Activated naive CD4-positive, alpha-beta T cell treated with anti-CD3 and anti-CD28 coated beads, Interleukin-2, amount 10 ng/mL, durations not matched to agents 7 days and 5 days (primary cell): Measurements from ENCODE around the gene AR.

Source experiments
- CTCF ChIA-PET: fragments of 350-600 bp; sonication (Branson Sonifier 250); formaldehyde crosslinking; loops from one replicate; lab custom pipeline; 2021; ENCODE audit warnings: antibody characterized with exemption; lab: Charles Lee
- DNase-seq: peaks from one replicate; pipeline ENCODE4 v3.0.0-alpha.2; 2020
- H3K27ac Mint-ChIP-seq: one replicate; pipeline ENCODE4 v1.8.0; 2021; ENCODE audit warnings: mild to moderate bottlenecking, moderate library complexity, mixed read lengths
- H3K27me3 Mint-ChIP-seq: one replicate; pipeline ENCODE4 v1.8.0; 2021; ENCODE audit warnings: mild to moderate bottlenecking, mixed read lengths
- H3K36me3 Mint-ChIP-seq: one replicate; pipeline ENCODE4 v1.8.0; 2021; ENCODE audit warnings: mixed read lengths
- H3K4me1 Mint-ChIP-seq: one replicate; pipeline ENCODE4 v1.8.0; 2021; ENCODE audit warnings: mixed read lengths
- H3K4me3 Mint-ChIP-seq: one replicate; pipeline ENCODE4 v1.8.0; 2021; ENCODE audit warnings: mild to moderate bottlenecking, moderate library complexity, mixed read lengths
- H3K9me3 Mint-ChIP-seq: one replicate; pipeline ENCODE4 v1.8.0; 2021; ENCODE audit warnings: mixed read lengths

AR gene

GRCh38 chrX:67596839-67597790, 53.3 kb downstream of the AR start:
- no peaks in the 10 kb centered on the region for H3K9me3 Mint-ChIP-seq
- no peaks in the 10 kb centered on the region for H3K27me3 Mint-ChIP-seq
- no peak overlapping the region for H3K4me3 Mint-ChIP-seq
- no peaks in the 10 kb centered on the region for H3K36me3 Mint-ChIP-seq
- no peaks in the 10 kb centered on the region for H3K4me1 Mint-ChIP-seq
- no peak overlapping the region for H3K27ac Mint-ChIP-seq
- DNase-seq = no peak
- CTCF ChIA-PET = no interaction called here

- Mint-ChIP-seq H3K4me3 (no peak overlapping the region), H3K27me3 (no peaks in the 10 kb centered on the region), H3K27ac (no peak overlapping the region), H3K9me3 (no peaks in the 10 kb centered on the region), H3K4me1 (no peaks in the 10 kb centered on the region), H3K36me3 (no peaks in the 10 kb centered on the region)
- no peak for DNase-seq
- CTCF ChIA-PET = no interaction called here
Measured at GRCh38 chrX:67599532-67599931, 55.7 kb downstream of the AR start.

- H3K27me3 Mint-ChIP-seq = no peaks in the 10 kb centered on the region
- no peak overlapping the region for H3K27ac Mint-ChIP-seq
- no peak overlapping the region for H3K4me3 Mint-ChIP-seq
- H3K9me3 Mint-ChIP-seq = no peaks in the 10 kb centered on the region
- H3K36me3 Mint-ChIP-seq = no peaks in the 10 kb centered on the region
- H3K4me1 Mint-ChIP-seq = no peaks in the 10 kb centered on the region
- CTCF ChIA-PET = no interaction called here
- no peak for DNase-seq
Measured at GRCh38 chrX:67601771-67602170, 58.0 kb downstream of the AR start.

- DNase-seq = no peak
- Mint-ChIP-seq H3K4me1 (no peaks in the 10 kb centered on the region), H3K27me3 (no peaks in the 10 kb centered on the region), H3K27ac (no peak overlapping the region), H3K4me3 (no peak overlapping the region), H3K9me3 (no peaks in the 10 kb centered on the region), H3K36me3 (no peaks in the 10 kb centered on the region)
- CTCF ChIA-PET = no interaction called here
Measured at GRCh38 chrX:67604979-67605703, 61.3 kb downstream of the AR start.

- Mint-ChIP-seq H3K9me3 (no peaks in the 10 kb centered on the region), H3K27me3 (no peaks in the 10 kb centered on the region), H3K27ac (no peak overlapping the region), H3K4me1 (no peaks in the 10 kb centered on the region), H3K36me3 (no peaks in the 10 kb centered on the region), H3K4me3 (no peak overlapping the region)
- CTCF ChIA-PET = no interaction called here
- DNase-seq = no peak
Measured at GRCh38 chrX:67607466-67607865, 63.6 kb downstream of the AR start.

GRCh38 chrX:67610282-67610681, 66.5 kb downstream of the AR start:
- H3K4me3 Mint-ChIP-seq = no peak overlapping the region
- CTCF ChIA-PET = no interaction called here
- no peak for DNase-seq
- H3K9me3 Mint-ChIP-seq = no peaks in the 10 kb centered on the region
- H3K27me3 Mint-ChIP-seq = no peaks in the 10 kb centered on the region
- H3K36me3 Mint-ChIP-seq = no peaks in the 10 kb centered on the region
- no peak overlapping the region for H3K27ac Mint-ChIP-seq
- H3K4me1 Mint-ChIP-seq = no peaks in the 10 kb centered on the region

GRCh38 chrX:67612231-67612630, 68.4 kb downstream of the AR start:
- Mint-ChIP-seq H3K9me3 (no peaks in the 10 kb centered on the region), H3K27me3 (no peaks in the 10 kb centered on the region), H3K4me1 (no peaks in the 10 kb centered on the region), H3K4me3 (no peak overlapping the region), H3K27ac (no peak overlapping the region), H3K36me3 (no peaks in the 10 kb centered on the region)
- no peak for DNase-seq
- CTCF ChIA-PET = no interaction called here

GRCh38 chrX:67613366-67613765, 69.5 kb downstream of the AR start:
- CTCF ChIA-PET = no interaction called here
- H3K9me3 Mint-ChIP-seq = peaks cover 4% of the 10 kb centered on the region

GRCh38 chrX:67613996-67614395, 70.2 kb downstream of the AR start:
- Mint-ChIP-seq H3K9me3 (peaks cover 4% of the 10 kb centered on the region), H3K4me3 (no peak overlapping the region), H3K27ac (no peak overlapping the region), H3K4me1 (no peaks in the 10 kb centered on the region), H3K36me3 (no peaks in the 10 kb centered on the region), H3K27me3 (no peaks in the 10 kb centered on the region)
- CTCF ChIA-PET = no interaction called here
- no peak for DNase-seq

More at GRCh38 chrX:67613366-67613765, 69.5 kb downstream of the AR start:
- H3K4me3 Mint-ChIP-seq = no peak overlapping the region
- no peaks in the 10 kb centered on the region for H3K27me3 Mint-ChIP-seq
- no peaks in the 10 kb centered on the region for H3K36me3 Mint-ChIP-seq
- DNase-seq = no peak
- H3K4me1 Mint-ChIP-seq = no peaks in the 10 kb centered on the region
- no peak overlapping the region for H3K27ac Mint-ChIP-seq

GRCh38 chrX:67614423-67614822, 70.6 kb downstream of the AR start:
- H3K4me3 Mint-ChIP-seq = no peak overlapping the region
- no peaks in the 10 kb centered on the region for H3K27me3 Mint-ChIP-seq
- no peaks in the 10 kb centered on the region for H3K36me3 Mint-ChIP-seq
- CTCF ChIA-PET = no interaction called here
- H3K4me1 Mint-ChIP-seq = no peaks in the 10 kb centered on the region
- H3K9me3 Mint-ChIP-seq = peaks cover 4% of the 10 kb centered on the region
- no peak overlapping the region for H3K27ac Mint-ChIP-seq
- DNase-seq = no peak

- Mint-ChIP-seq H3K36me3 (no peaks in the 10 kb centered on the region), H3K9me3 (peaks cover 4% of the 10 kb centered on the region), H3K4me3 (no peak overlapping the region), H3K4me1 (no peaks in the 10 kb centered on the region), H3K27me3 (no peaks in the 10 kb centered on the region), H3K27ac (no peak overlapping the region)
- CTCF ChIA-PET = no interaction called here
- no peak for DNase-seq
Measured at GRCh38 chrX:67619253-67619652, 75.4 kb downstream of the AR start.

- CTCF ChIA-PET = no interaction called here
- H3K9me3 Mint-ChIP-seq = peaks cover 4% of the 10 kb centered on the region
- DNase-seq = no peak
- H3K4me1 Mint-ChIP-seq = no peaks in the 10 kb centered on the region
- H3K27me3 Mint-ChIP-seq = no peaks in the 10 kb centered on the region
- no peaks in the 10 kb centered on the region for H3K36me3 Mint-ChIP-seq
- no peak overlapping the region for H3K27ac Mint-ChIP-seq
- H3K4me3 Mint-ChIP-seq = no peak overlapping the region
Measured at GRCh38 chrX:67622053-67622585, 78.3 kb downstream of the AR start.

- Mint-ChIP-seq H3K27ac (no peak overlapping the region), H3K27me3 (no peaks in the 10 kb centered on the region), H3K9me3 (no peaks in the 10 kb centered on the region), H3K36me3 (no peaks in the 10 kb centered on the region), H3K4me1 (no peaks in the 10 kb centered on the region), H3K4me3 (no peak overlapping the region)
- CTCF ChIA-PET = no interaction called here
- DNase-seq = no peak
Measured at GRCh38 chrX:67624325-67624724, 80.5 kb downstream of the AR start.

GRCh38 chrX:67635424-67635823, 91.6 kb downstream of the AR start:
- no peak for DNase-seq
- Mint-ChIP-seq H3K27me3 (no peaks in the 10 kb centered on the region), H3K4me1 (no peaks in the 10 kb centered on the region), H3K4me3 (no peak overlapping the region), H3K36me3 (no peaks in the 10 kb centered on the region), H3K27ac (no peak overlapping the region), H3K9me3 (peaks cover 2% of the 10 kb centered on the region)
- CTCF ChIA-PET = no interaction called here

- CTCF ChIA-PET = no interaction called here
- peaks cover 2% of the 10 kb centered on the region for H3K9me3 Mint-ChIP-seq
- DNase-seq = no peak
- no peaks in the 10 kb centered on the region for H3K27me3 Mint-ChIP-seq
- H3K4me3 Mint-ChIP-seq = no peak overlapping the region
- H3K36me3 Mint-ChIP-seq = no peaks in the 10 kb centered on the region
- H3K27ac Mint-ChIP-seq = no peak overlapping the region
- H3K4me1 Mint-ChIP-seq = no peaks in the 10 kb centered on the region
Measured at GRCh38 chrX:67636532-67636931, 92.7 kb downstream of the AR start.
